GM10248 (cell line): ENCODE data around the gene ZNF768.
A peak's percentile ranks its signal among the peaks of the same experiment; 100 is the strongest.

Source experiments
- CTCF ChIA-PET: fragments of 300-600 bp; sonication (Branson Sonifier 250); formaldehyde crosslinking; extraction: SDS; loops from one replicate; lab custom pipeline; 2021; ENCODE audit warnings: antibody characterized with exemption; lab: Yijun Ruan, JAX
- POLR2A ChIA-PET: fragments of 350-650 bp; sonication (Branson Sonifier 250); formaldehyde crosslinking; extraction: SDS; loops from one replicate; lab custom pipeline; 2020; ENCODE audit warnings: antibody characterized with exemption; lab: Yijun Ruan, JAX
- DNase-seq: peaks from one replicate; pipeline ENCODE4 v3.0.0; 2012; ENCODE audit errors: extremely low spot score
- TF ChIP-seq, protein P1 (sequence below): IDR thresholded peaks from 2 replicates; pipeline ENCODE4 v1.5.1; 2012; ENCODE audit warnings: mild to moderate bottlenecking, low read depth; ENCODE audit errors: extremely low read depth, missing control alignments, control extremely low read depth

ZNF768 gene

DNA sequence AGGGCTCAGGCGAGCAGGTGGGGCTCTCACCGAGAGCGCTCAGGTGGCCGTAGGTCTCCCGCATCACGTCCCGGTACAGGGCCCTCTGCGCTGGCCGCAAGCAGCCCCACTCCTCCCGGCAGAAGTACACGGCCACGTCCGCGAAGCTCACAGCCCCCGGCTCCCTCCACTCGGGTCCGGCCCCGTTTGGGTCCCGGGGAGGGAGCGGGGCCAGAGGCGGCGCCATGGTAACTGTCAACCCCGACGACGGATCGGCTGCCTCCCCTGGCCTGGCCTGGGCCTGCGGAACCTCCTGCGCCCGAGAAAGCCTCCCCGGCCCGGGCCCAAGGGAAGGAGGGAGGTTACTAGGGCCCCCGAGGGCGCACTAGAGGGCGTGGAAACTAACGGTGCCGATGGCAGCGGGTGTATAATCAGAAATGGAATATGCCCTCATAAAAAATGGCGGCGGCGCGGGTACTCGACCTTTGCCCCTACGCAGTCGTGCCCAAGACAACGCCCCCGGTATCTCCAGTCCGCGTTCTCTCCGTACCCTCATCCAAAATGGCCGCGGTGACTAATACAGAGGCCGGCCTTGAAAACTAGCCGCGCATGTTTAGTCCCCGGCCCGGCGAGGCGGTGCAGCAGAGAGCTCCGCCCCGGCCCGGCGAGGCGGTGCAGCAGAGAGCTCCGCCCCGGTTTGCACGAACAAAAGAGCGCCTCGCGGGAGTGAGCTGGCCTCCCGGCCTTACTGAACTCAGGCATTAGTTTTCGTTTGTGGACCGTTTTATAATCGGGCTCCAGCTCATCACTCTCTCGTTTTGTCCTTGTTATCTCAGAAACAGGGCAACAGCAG, 31.8 kb upstream of the ZNF768 start, which contains the start of gene ZNF764:
Gene ZNF764, minus strand, starts transcription at position 418 of the 832 bp plus-strand sequence. Its CDS starts 192 bp downstream, at position 226.
- POLR2A ChIA-PET: interaction anchor here (0.6 to 1.5 kb wide), 11 partner anchors 10 to 128 kb away, joined by 3 to 7 read pairs (median 4); partner anchors contain the start of genes DCTPP1, FBRS, ZNF688 and ZNF747
- CTCF ChIA-PET: interaction anchor here (0.7 to 4.4 kb wide), 28 partner anchors 9 to 163 kb away, joined by 3 to 47 read pairs (median 3); partner anchors contain the start of genes DCTPP1, ZNF48, ZNF747 and ZNF771
- TF ChIP-seq, protein P1, sequence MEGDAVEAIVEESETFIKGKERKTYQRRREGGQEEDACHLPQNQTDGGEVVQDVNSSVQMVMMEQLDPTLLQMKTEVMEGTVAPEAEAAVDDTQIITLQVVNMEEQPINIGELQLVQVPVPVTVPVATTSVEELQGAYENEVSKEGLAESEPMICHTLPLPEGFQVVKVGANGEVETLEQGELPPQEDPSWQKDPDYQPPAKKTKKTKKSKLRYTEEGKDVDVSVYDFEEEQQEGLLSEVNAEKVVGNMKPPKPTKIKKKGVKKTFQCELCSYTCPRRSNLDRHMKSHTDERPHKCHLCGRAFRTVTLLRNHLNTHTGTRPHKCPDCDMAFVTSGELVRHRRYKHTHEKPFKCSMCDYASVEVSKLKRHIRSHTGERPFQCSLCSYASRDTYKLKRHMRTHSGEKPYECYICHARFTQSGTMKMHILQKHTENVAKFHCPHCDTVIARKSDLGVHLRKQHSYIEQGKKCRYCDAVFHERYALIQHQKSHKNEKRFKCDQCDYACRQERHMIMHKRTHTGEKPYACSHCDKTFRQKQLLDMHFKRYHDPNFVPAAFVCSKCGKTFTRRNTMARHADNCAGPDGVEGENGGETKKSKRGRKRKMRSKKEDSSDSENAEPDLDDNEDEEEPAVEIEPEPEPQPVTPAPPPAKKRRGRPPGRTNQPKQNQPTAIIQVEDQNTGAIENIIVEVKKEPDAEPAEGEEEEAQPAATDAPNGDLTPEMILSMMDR: no peak
- peak; percentile 93 for DNase-seq

DNA sequence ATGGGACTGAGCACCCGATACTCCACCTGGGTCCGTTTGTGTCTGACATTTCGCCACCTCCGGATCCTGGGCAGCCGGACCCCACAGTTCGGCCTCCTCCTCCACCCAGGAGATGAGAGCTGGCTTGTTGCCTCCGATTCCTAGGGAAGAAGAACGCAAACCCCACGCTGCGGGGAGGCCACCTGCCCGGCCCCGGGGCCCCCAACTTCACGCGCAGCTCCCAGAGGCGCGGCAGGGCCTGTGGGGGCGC, 31.3 kb upstream of the ZNF768 start:
- ChIA-PET CTCF (interaction anchor here (0.8 to 4.4 kb wide), 14 partner anchors 9 to 162 kb away, joined by 3 to 47 read pairs (median 3); partner anchors contain the start of genes DCTPP1, ZNF48, ZNF747 and ZNF771), POLR2A (interaction anchor here (1.1 to 1.6 kb wide), 3 partner anchors 22 to 99 kb away, joined by 4 read pairs; no protein-coding TSS in a partner anchor)
- TF ChIP-seq, protein P1: no peak
- DNase-seq: no peak

DNA sequence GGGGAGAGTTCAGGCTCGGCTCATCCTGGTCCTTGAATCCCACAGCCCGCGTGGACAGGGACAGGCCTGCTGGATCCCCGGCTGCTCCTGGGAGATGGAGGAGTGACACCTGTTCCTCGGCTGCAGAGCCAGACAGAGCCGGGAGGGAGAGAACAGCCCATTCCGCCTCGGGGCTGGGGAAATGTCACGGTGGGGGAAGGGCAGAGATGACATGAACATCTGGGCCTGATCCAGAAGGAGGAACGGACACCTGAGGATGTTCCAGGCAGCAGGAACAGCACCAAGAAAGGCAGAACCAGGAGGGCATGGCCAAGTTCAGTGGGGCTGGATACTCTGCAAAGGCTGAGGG, 29.7 kb upstream of the ZNF768 start:
- POLR2A ChIA-PET: interaction anchor here (1.6 kb wide), 1 partner anchor 29 kb away, joined by 4 read pairs; no protein-coding TSS in a partner anchor
- no peak for DNase-seq
- TF ChIP-seq, protein P1: no peak
- CTCF ChIA-PET: interaction anchor here (3.5 to 4.4 kb wide), 2 partner anchors 11 to 21 kb away, joined by 17 to 47 read pairs; partner anchors contain the start of gene ZNF747

DNA sequence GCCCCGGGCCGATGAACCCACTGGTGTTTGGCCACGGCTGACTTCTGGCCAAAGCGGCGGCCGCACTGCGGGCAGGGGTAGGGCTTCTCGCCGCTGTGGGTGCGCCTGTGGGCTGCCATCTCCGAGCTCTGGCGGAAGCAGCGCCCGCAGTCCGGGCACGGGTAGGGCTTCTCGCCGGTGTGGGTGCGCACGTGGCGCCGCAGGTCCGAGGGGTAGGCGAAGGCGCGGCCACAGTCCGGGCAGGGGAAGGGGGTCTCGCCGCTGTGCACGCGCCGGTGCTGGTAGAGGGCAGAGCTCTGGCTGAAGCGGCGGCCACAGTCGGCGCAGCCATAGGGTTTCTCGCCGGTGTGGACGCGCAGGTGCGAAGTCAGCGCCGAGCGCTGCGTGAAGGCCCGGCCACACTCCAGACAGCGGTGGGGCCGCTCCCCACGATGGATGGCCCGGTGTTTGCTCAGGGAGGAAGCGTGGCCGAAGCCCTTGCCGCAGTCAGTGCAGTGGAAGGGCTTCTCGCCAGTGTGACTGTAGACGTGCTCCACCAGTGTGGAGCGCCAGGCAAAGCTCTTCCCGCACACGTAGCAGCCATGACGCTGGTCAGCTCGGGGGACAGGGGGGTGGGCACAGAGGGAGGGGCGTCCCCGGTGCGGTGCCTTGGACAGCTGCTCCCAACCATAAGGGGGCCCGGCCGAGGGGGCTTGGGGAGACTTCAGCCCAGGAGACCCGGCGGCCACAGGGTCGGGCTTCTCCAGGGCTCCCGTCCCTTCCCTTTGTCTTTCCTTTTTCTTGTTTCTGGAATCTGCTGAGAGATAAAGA, 29.2 kb upstream of the ZNF768 start:
- no peak for DNase-seq
- ChIA-PET CTCF (interaction anchor here (0.8 to 1.7 kb wide), 3 partner anchors 37 to 125 kb away, joined by 3 to 7 read pairs (median 3); partner anchors contain the start of gene DCTPP1), POLR2A (no interaction called here)
- TF ChIP-seq, protein P1: no peak

DNA sequence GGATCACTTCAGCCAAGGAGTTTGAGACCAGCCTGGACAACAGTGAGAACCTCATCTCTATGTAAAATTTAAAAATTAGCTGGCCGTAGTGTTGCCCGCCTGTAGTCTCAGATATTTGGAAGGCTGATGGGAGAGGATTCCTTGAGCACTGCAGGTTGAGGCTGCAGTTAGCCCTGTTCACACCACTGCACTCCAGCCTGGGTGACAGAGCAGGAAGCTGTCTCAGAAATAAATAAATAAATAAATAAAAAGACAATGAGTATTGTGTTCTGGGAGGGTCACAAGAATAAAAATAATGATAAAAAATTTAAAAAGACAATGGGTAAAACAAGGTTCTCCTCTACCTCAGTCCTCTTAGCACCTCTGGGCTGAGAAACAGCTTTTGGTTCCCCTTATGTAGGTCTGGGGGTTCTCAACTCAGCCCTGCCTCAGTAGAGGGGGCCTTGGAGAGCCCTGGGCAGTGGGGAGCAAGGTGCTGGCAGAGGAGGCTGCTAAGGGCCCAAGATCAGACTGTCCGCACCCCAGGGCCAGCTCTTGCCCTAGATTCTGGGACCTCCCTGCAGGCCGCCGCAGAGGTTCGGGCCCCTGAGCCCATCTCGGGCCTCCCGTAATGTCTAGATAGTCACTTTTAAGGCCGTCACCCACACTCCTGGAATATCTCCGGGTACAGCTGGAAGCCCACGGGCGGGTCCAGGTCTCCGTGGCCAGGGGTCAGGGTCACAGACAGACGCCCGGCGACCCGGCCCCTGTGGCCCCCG, 28.4 kb upstream of the ZNF768 start:
- TF ChIP-seq, protein P1: no peak
- POLR2A ChIA-PET: no interaction called here
- DNase-seq: no peak
- CTCF ChIA-PET: interaction anchor here (0.7 to 2.7 kb wide), 7 partner anchors 11 to 124 kb away, joined by 3 to 9 read pairs (median 3); partner anchors contain the start of gene DCTPP1
